Measurements from ENCODE around the gene SRR. TPM values are rescaled to one million over a fixed set of nuclear protein-coding genes. Genes with fewer than 3 reads are reported as not detected.
A peak's percentile ranks its signal among the peaks of the same experiment; 100 is the strongest.

SRR gene
- total RNA-seq, 1 experiment from 2014 or later = 11.8 TPM

- DNase-seq (ENCODE audit: low read depth, low spot score) (no peak), ATAC-seq (no peak)
- intact Hi-C loops (cut with micrococcal nuclease; ENCODE audit: unreplicated experiment) = no loop called here
- ChIA-PET POLR2A (no interaction called here), CTCF (no interaction called here)
- H3K27me3 ChIP-seq (ENCODE audit: control insufficient read depth, insufficient read depth, low read length) = no peaks in the 10 kb centered on the region
- H3K9me3 ChIP-seq (ENCODE audit: control insufficient read depth, insufficient read depth, low read depth, low read length) = no peaks in the 10 kb centered on the region
- H3K27ac ChIP-seq (ENCODE audit: low read length) = no peak overlapping the region
- no peak overlapping the region for H3K4me3 ChIP-seq (ENCODE audit: low read depth in 2 of 2, low read length in 2 of 2)
- no peaks in the 10 kb centered on the region for H3K4me1 ChIP-seq (ENCODE audit: control insufficient read depth, insufficient read depth, low read length)
- in situ Hi-C loops (cut with HindIII; ENCODE audit: low pct_unique_long_range_greater_than_20kb, low sequenced_read_pairs) = no loop called here
- no peak for TF ChIP-seq SIN3A (IDR thresholded peaks at IDR 0.05; ENCODE audit: borderline replicate concordance, insufficient read depth, low read depth, low read length)
- no peaks in the 10 kb centered on the region for H3K36me3 ChIP-seq (ENCODE audit: control insufficient read depth, insufficient read depth, low read length)
- TSS peak; percentile 55 for BruUV-seq (replicated peaks)
Measured at GRCh38 chr17:2363851-2364762, 60.4 kb downstream of the SRR start.

- ChIA-PET CTCF (no interaction called here), POLR2A (no interaction called here)
- no peaks in the 10 kb centered on the region for H3K27me3 ChIP-seq (ENCODE audit: control insufficient read depth, insufficient read depth, low read length)
- no TSS peak for BruUV-seq (replicated peaks)
- H3K36me3 ChIP-seq (ENCODE audit: control insufficient read depth, insufficient read depth, low read length) = no peaks in the 10 kb centered on the region
- H3K4me1 ChIP-seq (ENCODE audit: control insufficient read depth, insufficient read depth, low read length) = no peaks in the 10 kb centered on the region
- intact Hi-C loops (cut with micrococcal nuclease; ENCODE audit: unreplicated experiment) (no loop called here), in situ Hi-C loops (cut with HindIII; ENCODE audit: low pct_unique_long_range_greater_than_20kb, low sequenced_read_pairs) (no loop called here)
- DNase-seq (ENCODE audit: low read depth, low spot score) (no peak), ATAC-seq (no peak)
- H3K9me3 ChIP-seq (ENCODE audit: control insufficient read depth, insufficient read depth, low read depth, low read length) = no peaks in the 10 kb centered on the region
- TF ChIP-seq CTCF (IDR thresholded peaks at IDR 0.05) (no peak), POLR2AphosphoS5 (IDR thresholded peaks at IDR 0.05; ENCODE audit: low read depth, low read length) (no peak), REST (IDR thresholded peaks at IDR 0.05; ENCODE audit: insufficient read depth in 1 of 2, low read depth in 2 of 2, low read length in 1 of 2) (no peak), SIN3A (IDR thresholded peaks at IDR 0.05; ENCODE audit: borderline replicate concordance, insufficient read depth, low read depth, low read length) (no peak), TCF7L2 (IDR thresholded peaks at IDR 0.05; ENCODE audit: low read depth, low read length) (no peak)
- no peak overlapping the region for H3K4me3 ChIP-seq (ENCODE audit: low read depth in 2 of 2, low read length in 2 of 2)
- H3K27ac ChIP-seq (ENCODE audit: low read length) = no peak overlapping the region
Measured at GRCh38 chr17:2364763-2365116, 61.0 kb downstream of the SRR start.

GRCh38 chr17:2365132-2365531, 61.4 kb downstream of the SRR start:
- POLR2A ChIA-PET = no interaction called here
- DNase-seq (ENCODE audit: low read depth, low spot score) = no peak
- CTCF ChIA-PET = no interaction called here
- Histone ChIP-seq H3K27me3 (ENCODE audit: control insufficient read depth, insufficient read depth, low read length) (no peaks in the 10 kb centered on the region), H3K9me3 (ENCODE audit: control insufficient read depth, insufficient read depth, low read depth, low read length) (no peaks in the 10 kb centered on the region), H3K4me3 (ENCODE audit: low read depth in 2 of 2, low read length in 2 of 2) (no peak overlapping the region), H3K27ac (ENCODE audit: low read length) (no peak overlapping the region), H3K36me3 (ENCODE audit: control insufficient read depth, insufficient read depth, low read length) (no peaks in the 10 kb centered on the region), H3K4me1 (ENCODE audit: control insufficient read depth, insufficient read depth, low read length) (no peaks in the 10 kb centered on the region)
- no TSS peak for BruUV-seq (replicated peaks)
- in situ Hi-C loops (cut with HindIII; ENCODE audit: low pct_unique_long_range_greater_than_20kb, low sequenced_read_pairs) = no loop called here
- intact Hi-C loops (cut with micrococcal nuclease; ENCODE audit: unreplicated experiment) = no loop called here
- no peak for ATAC-seq
- TF ChIP-seq SIN3A (IDR thresholded peaks at IDR 0.05; ENCODE audit: borderline replicate concordance, insufficient read depth, low read depth, low read length) = no peak
- TF ChIP-seq CTCF (IDR thresholded peaks at IDR 0.05) = no peak
- no peak for TF ChIP-seq TCF7L2 (IDR thresholded peaks at IDR 0.05; ENCODE audit: low read depth, low read length)
- no peak for TF ChIP-seq REST (IDR thresholded peaks at IDR 0.05; ENCODE audit: insufficient read depth in 1 of 2, low read depth in 2 of 2, low read length in 1 of 2)
- no peak for TF ChIP-seq POLR2AphosphoS5 (IDR thresholded peaks at IDR 0.05; ENCODE audit: low read depth, low read length)
